Measurements from ENCODE around the gene TSHZ2.

TSHZ2 gene

GRCh38 chr20:53224851-53225250 is 252.7 kb downstream of the TSHZ2 start:
- no peak for DNase-seq (ENCODE audit: extremely low read depth in 1 of 2, low read depth in 1 of 2)

GRCh38 chr20:53226826-53227225 is 254.7 kb downstream of the TSHZ2 start:
- DNase-seq (ENCODE audit: extremely low read depth in 1 of 2, low read depth in 1 of 2) = no peak

- DNase-seq (ENCODE audit: extremely low read depth in 1 of 2, low read depth in 1 of 2) = no peak
These were observed 255.4 kb downstream of the TSHZ2 start for GRCh38 chr20:53227523-53227922.

- DNase-seq (ENCODE audit: extremely low read depth in 1 of 2, low read depth in 1 of 2) = no peak
These were observed 258.9 kb downstream of the TSHZ2 start for GRCh38 chr20:53231061-53231460.

- no peak for DNase-seq (ENCODE audit: extremely low read depth in 1 of 2, low read depth in 1 of 2)
These were observed 265.3 kb downstream of the TSHZ2 start for GRCh38 chr20:53237461-53237860.

- DNase-seq (ENCODE audit: extremely low read depth in 1 of 2, low read depth in 1 of 2) = no peak
These were observed 266.0 kb downstream of the TSHZ2 start for GRCh38 chr20:53238121-53238660.

GRCh38 chr20:53243152-53243551 is 271.0 kb downstream of the TSHZ2 start:
- no peak for DNase-seq (ENCODE audit: extremely low read depth in 1 of 2, low read depth in 1 of 2)

- no peak for DNase-seq (ENCODE audit: extremely low read depth in 1 of 2, low read depth in 1 of 2)
These were observed 272.6 kb downstream of the TSHZ2 start for GRCh38 chr20:53244711-53245110.

GRCh38 chr20:53245574-53245973 is 273.4 kb downstream of the TSHZ2 start:
- no peak for DNase-seq (ENCODE audit: extremely low read depth in 1 of 2, low read depth in 1 of 2)

- DNase-seq (ENCODE audit: extremely low read depth in 1 of 2, low read depth in 1 of 2) = no peak
These were observed 275.4 kb downstream of the TSHZ2 start for GRCh38 chr20:53247468-53248103.

GRCh38 chr20:53250456-53250855 is 278.3 kb downstream of the TSHZ2 start:
- DNase-seq (ENCODE audit: extremely low read depth in 1 of 2, low read depth in 1 of 2) = no peak

GRCh38 chr20:53252002-53252401 is 279.8 kb downstream of the TSHZ2 start:
- no peak for DNase-seq (ENCODE audit: extremely low read depth in 1 of 2, low read depth in 1 of 2)

GRCh38 chr20:53253668-53254067 is 281.5 kb downstream of the TSHZ2 start:
- no peak for DNase-seq (ENCODE audit: extremely low read depth in 1 of 2, low read depth in 1 of 2)

- no peak for DNase-seq (ENCODE audit: extremely low read depth in 1 of 2, low read depth in 1 of 2)
These were observed 283.0 kb downstream of the TSHZ2 start for GRCh38 chr20:53255102-53255710.

GRCh38 chr20:53258741-53259140 is 286.6 kb downstream of the TSHZ2 start:
- DNase-seq (ENCODE audit: extremely low read depth in 1 of 2, low read depth in 1 of 2) = no peak

GRCh38 chr20:53260168-53260567 is 288.0 kb downstream of the TSHZ2 start:
- no peak for DNase-seq (ENCODE audit: extremely low read depth in 1 of 2, low read depth in 1 of 2)

GRCh38 chr20:53260591-53260990 is 288.4 kb downstream of the TSHZ2 start:
- no peak for DNase-seq (ENCODE audit: extremely low read depth in 1 of 2, low read depth in 1 of 2)

- no peak for DNase-seq (ENCODE audit: extremely low read depth in 1 of 2, low read depth in 1 of 2)
These were observed 290.2 kb downstream of the TSHZ2 start for GRCh38 chr20:53262365-53262764.

- DNase-seq (ENCODE audit: extremely low read depth in 1 of 2, low read depth in 1 of 2) = no peak
These were observed 291.6 kb downstream of the TSHZ2 start for GRCh38 chr20:53263554-53264438.

GRCh38 chr20:53264604-53265003 is 292.4 kb downstream of the TSHZ2 start:
- no peak for DNase-seq (ENCODE audit: extremely low read depth in 1 of 2, low read depth in 1 of 2)

GRCh38 chr20:53265304-53265875 is 293.2 kb downstream of the TSHZ2 start:
- no peak for DNase-seq (ENCODE audit: extremely low read depth in 1 of 2, low read depth in 1 of 2)
